ENCODE results near the gene COL6A2.

The COL6A2 gene

DNA sequence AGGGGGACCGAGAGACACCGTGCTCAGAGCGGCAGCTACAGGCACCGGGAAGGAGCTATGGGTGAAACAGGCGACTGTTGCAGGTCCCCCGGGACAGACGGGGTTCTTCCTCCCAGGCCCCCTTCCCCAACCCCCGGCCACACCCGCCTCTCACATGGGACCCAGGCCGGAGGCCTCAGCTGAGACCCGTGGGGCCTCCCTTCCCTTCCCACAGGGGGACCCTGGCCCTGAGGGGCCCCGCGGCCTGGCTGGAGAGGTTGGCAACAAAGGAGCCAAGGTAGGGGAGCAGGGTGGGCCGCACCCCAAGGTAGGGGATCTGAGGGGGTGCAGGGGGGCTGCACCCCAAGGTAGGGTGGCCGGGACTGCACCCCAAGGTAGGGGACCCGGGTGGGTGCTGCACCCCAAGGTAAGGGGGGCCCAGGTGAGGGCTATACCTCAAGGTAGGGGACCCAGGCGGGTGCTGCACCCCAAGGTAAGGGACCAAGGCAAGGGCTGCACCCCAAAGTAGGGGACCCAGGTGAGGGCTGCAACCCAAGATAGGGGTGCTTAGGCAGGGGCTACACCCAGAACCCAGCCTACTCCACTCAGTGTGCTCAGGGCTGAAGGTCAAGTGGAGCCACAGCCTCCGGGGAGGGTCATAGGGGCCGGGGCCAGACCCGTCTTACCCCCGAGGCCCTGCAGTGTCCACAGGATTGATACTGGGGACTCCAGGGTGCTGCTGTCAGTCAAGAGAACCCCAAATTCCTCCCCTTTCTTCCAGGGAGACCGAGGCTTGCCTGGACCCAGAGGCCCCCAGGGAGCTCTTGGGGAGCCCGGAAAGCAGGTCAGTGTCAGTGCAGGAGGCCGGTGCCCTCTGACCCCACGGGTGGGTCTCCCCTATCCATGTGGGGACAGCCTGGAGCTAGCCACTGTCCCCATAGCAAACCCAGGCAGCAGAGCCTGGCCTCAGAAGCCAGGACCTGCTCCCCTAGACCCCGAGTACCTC lies 22.7 kb downstream of the COL6A2 start:
- no CpG with 5 or more reads among the region's 26 CpGs for WGBS (ENCODE audit: extremely low coverage, insufficient coverage, insufficient read length)

DNA sequence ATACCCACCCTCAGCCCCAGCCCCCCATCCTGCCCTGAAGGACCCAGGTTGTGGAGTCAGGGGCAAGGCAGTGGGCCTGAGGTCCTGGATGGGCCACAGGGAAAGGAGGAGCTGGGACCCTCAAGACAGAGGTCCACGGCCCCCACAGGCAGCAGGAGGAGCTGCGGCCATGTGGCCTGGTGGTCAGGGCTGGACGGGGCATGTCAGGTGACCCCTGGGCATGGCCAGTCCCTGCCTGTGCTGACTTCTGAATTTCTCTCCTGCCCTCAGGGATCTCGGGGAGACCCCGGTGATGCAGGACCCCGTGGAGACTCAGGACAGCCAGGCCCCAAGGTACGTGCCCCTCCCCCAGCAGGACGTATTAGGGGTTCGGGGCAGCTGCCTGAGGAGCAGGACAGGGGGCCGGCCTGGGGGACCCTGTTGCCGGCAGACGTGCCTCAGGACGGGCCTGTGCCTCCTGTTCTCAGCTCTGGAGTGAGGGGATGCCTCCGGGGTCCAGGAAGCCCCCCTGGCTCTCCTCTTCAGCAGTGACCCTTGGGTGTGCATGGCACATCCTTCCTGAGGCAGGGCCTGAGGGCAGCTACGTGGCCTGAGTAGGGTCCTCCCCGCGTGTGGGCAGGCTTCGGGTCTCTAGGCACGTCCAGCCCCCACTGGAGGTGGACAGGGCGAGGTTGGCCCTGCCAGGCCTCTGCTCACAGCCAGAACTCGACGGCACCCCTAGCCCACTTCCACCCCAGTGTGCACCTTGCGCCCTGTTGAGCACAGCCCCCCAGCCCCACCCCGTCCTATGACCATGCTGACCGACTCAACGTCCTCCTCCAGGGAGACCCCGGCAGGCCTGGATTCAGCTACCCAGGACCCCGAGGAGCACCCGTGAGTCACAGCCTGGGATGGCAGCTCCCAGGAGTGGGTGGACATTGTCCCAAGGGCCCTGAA lies 23.6 kb downstream of the COL6A2 start:
- no CpG with 5 or more reads among the region's 29 CpGs for WGBS (ENCODE audit: extremely low coverage, insufficient coverage, insufficient read length)

More for the DNA sequence above, 22.7 kb downstream of the COL6A2 start:
- no peak overlapping the region for H2AFZ ChIP-seq (ENCODE audit: insufficient read depth, low read length, poor library complexity)
- H3K9me3 ChIP-seq (ENCODE audit: insufficient read depth, low read depth, low read length) = peaks cover 9% of the 10 kb centered on the region
- H4K12ac ChIP-seq (ENCODE audit: low read depth, low read length) = no peak overlapping the region
- no peak overlapping the region for H2BK12ac ChIP-seq (ENCODE audit: low read length)
- H2BK5ac ChIP-seq (ENCODE audit: low read depth, low read length, poor library complexity) = no peak overlapping the region
- H3K79me2 ChIP-seq (ENCODE audit: control insufficient read depth, insufficient read depth, low read length, poor library complexity) = no peaks in the 10 kb centered on the region
- peaks cover 46 to 54% of the 10 kb centered on the region in 2 experiments for H3K36me3 ChIP-seq (ENCODE audit: control insufficient read depth in 1 of 2, insufficient read depth in 2 of 2, low read length in 2 of 2)
- no peak overlapping the region for H3K4me2 ChIP-seq (ENCODE audit: low read length)
- no peak overlapping the region for H3K27ac ChIP-seq (ENCODE audit: low read depth, low read length)
- H2AK5ac ChIP-seq (ENCODE audit: low read length) = no peak overlapping the region
- H3K9ac ChIP-seq (ENCODE audit: low read length) = no peak overlapping the region
- H3K27me3 ChIP-seq (ENCODE audit: insufficient read depth, low read length) = no peaks in the 10 kb centered on the region
- H3K4ac ChIP-seq (ENCODE audit: low read depth, low read length) = no peak overlapping the region
- no peaks in the 10 kb centered on the region for H3K4me1 ChIP-seq (ENCODE audit: control insufficient read depth in 1 of 2, insufficient read depth in 2 of 2, low read length in 2 of 2)
- H2BK120ac ChIP-seq (ENCODE audit: insufficient read depth, low read length, poor library complexity) = no peak overlapping the region
- H3K4me3 ChIP-seq (ENCODE audit: low read depth, low read length) = no peak overlapping the region
- H3K23ac ChIP-seq (ENCODE audit: low read length) = no peak overlapping the region
- no peaks in the 10 kb centered on the region for H3K79me1 ChIP-seq (ENCODE audit: low read length)
- H3K14ac ChIP-seq (ENCODE audit: low read length) = no peak overlapping the region
- DNase-seq = no peak
- H3K18ac ChIP-seq (ENCODE audit: low read length) = no peak overlapping the region
- no peak overlapping the region for H4K91ac ChIP-seq (ENCODE audit: low read depth, low read length)
- H4K8ac ChIP-seq (ENCODE audit: low read depth, low read length) = no peak overlapping the region

DNA sequence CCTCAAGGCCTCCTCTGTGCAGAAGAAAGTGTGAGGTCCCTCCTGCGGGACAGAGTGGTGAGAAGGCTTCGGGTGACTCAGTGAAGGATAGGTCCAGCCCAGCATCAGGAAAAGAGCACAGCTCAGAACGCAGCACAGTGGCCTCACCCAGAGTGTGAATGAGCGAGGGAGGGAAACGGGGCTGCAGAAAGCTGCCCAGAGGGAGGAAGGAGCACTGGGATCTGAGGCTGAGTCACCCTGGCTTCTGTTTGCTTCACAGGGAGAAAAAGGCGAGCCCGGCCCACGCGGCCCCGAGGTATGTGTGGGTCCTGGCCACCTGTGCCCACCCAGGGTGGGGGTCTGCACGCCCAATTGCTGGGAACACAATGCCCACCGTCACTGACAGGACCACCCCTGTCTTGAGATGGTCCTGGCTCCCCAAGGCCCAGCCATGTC lies 24.3 kb downstream of the COL6A2 start:
- no peak overlapping the region for H3K27ac ChIP-seq (ENCODE audit: low read depth, low read length)
- DNase-seq = no peak
- H3K4ac ChIP-seq (ENCODE audit: low read depth, low read length) = no peak overlapping the region
- H3K79me1 ChIP-seq (ENCODE audit: low read length) = no peaks in the 10 kb centered on the region
- H3K4me3 ChIP-seq (ENCODE audit: low read depth, low read length) = no peak overlapping the region
- H3K4me1 ChIP-seq (ENCODE audit: control insufficient read depth in 1 of 2, insufficient read depth in 2 of 2, low read length in 2 of 2) = no peaks in the 10 kb centered on the region
- no peaks in the 10 kb centered on the region for H3K27me3 ChIP-seq (ENCODE audit: insufficient read depth, low read length)
- WGBS (ENCODE audit: extremely low coverage, insufficient coverage, insufficient read length) = no CpG with 5 or more reads among the region's 12 CpGs
- no peak overlapping the region for H4K91ac ChIP-seq (ENCODE audit: low read depth, low read length)
- H4K12ac ChIP-seq (ENCODE audit: low read depth, low read length) = no peak overlapping the region
- no peak overlapping the region for H2BK12ac ChIP-seq (ENCODE audit: low read length)
- peaks cover 35 to 46% of the 10 kb centered on the region in 2 experiments for H3K36me3 ChIP-seq (ENCODE audit: control insufficient read depth in 1 of 2, insufficient read depth in 2 of 2, low read length in 2 of 2)
- H3K9me3 ChIP-seq (ENCODE audit: insufficient read depth, low read depth, low read length) = peaks cover 6% of the 10 kb centered on the region
- no peak overlapping the region for H2AK5ac ChIP-seq (ENCODE audit: low read length)
- no peak overlapping the region for H3K14ac ChIP-seq (ENCODE audit: low read length)
- H3K79me2 ChIP-seq (ENCODE audit: control insufficient read depth, insufficient read depth, low read length, poor library complexity) = no peaks in the 10 kb centered on the region
- H2BK120ac ChIP-seq (ENCODE audit: insufficient read depth, low read length, poor library complexity) = no peak overlapping the region
- no peak overlapping the region for H3K9ac ChIP-seq (ENCODE audit: low read length)
- H2AFZ ChIP-seq (ENCODE audit: insufficient read depth, low read length, poor library complexity) = no peak overlapping the region
- H4K8ac ChIP-seq (ENCODE audit: low read depth, low read length) = no peak overlapping the region
- no peak overlapping the region for H3K23ac ChIP-seq (ENCODE audit: low read length)
- no peak overlapping the region for H2BK5ac ChIP-seq (ENCODE audit: low read depth, low read length, poor library complexity)
- H3K18ac ChIP-seq (ENCODE audit: low read length) = no peak overlapping the region
- H3K4me2 ChIP-seq (ENCODE audit: low read length) = no peak overlapping the region

More for the DNA sequence above, 23.6 kb downstream of the COL6A2 start:
- H2BK12ac ChIP-seq (ENCODE audit: low read length) = no peak overlapping the region
- DNase-seq = no peak
- no peak overlapping the region for H3K9ac ChIP-seq (ENCODE audit: low read length)
- peaks cover 42 to 52% of the 10 kb centered on the region in 2 experiments for H3K36me3 ChIP-seq (ENCODE audit: control insufficient read depth in 1 of 2, insufficient read depth in 2 of 2, low read length in 2 of 2)
- H4K91ac ChIP-seq (ENCODE audit: low read depth, low read length) = no peak overlapping the region
- no peak overlapping the region for H2BK120ac ChIP-seq (ENCODE audit: insufficient read depth, low read length, poor library complexity)
- H3K18ac ChIP-seq (ENCODE audit: low read length) = no peak overlapping the region
- no peak overlapping the region for H4K8ac ChIP-seq (ENCODE audit: low read depth, low read length)
- no peak overlapping the region for H2AFZ ChIP-seq (ENCODE audit: insufficient read depth, low read length, poor library complexity)
- H3K4me3 ChIP-seq (ENCODE audit: low read depth, low read length) = no peak overlapping the region
- no peak overlapping the region for H4K12ac ChIP-seq (ENCODE audit: low read depth, low read length)
- no peaks in the 10 kb centered on the region for H3K4me1 ChIP-seq (ENCODE audit: control insufficient read depth in 1 of 2, insufficient read depth in 2 of 2, low read length in 2 of 2)
- no peak overlapping the region for H3K4me2 ChIP-seq (ENCODE audit: low read length)
- H2BK5ac ChIP-seq (ENCODE audit: low read depth, low read length, poor library complexity) = no peak overlapping the region
- no peak overlapping the region for H3K27ac ChIP-seq (ENCODE audit: low read depth, low read length)
- H3K27me3 ChIP-seq (ENCODE audit: insufficient read depth, low read length) = no peaks in the 10 kb centered on the region
- no peak overlapping the region for H3K14ac ChIP-seq (ENCODE audit: low read length)
- peaks cover 6% of the 10 kb centered on the region for H3K9me3 ChIP-seq (ENCODE audit: insufficient read depth, low read depth, low read length)
- no peaks in the 10 kb centered on the region for H3K79me2 ChIP-seq (ENCODE audit: control insufficient read depth, insufficient read depth, low read length, poor library complexity)
- no peak overlapping the region for H2AK5ac ChIP-seq (ENCODE audit: low read length)
- no peak overlapping the region for H3K23ac ChIP-seq (ENCODE audit: low read length)
- no peak overlapping the region for H3K4ac ChIP-seq (ENCODE audit: low read depth, low read length)
- H3K79me1 ChIP-seq (ENCODE audit: low read length) = no peaks in the 10 kb centered on the region
